ENCODE data around the gene CPAMD8.
"Not testable (repeated sequence)": the region's sequence is repeated elsewhere in the genome, so short reads cannot be mapped to it uniquely, and the experiment has no call there.

CPAMD8 gene

DNA sequence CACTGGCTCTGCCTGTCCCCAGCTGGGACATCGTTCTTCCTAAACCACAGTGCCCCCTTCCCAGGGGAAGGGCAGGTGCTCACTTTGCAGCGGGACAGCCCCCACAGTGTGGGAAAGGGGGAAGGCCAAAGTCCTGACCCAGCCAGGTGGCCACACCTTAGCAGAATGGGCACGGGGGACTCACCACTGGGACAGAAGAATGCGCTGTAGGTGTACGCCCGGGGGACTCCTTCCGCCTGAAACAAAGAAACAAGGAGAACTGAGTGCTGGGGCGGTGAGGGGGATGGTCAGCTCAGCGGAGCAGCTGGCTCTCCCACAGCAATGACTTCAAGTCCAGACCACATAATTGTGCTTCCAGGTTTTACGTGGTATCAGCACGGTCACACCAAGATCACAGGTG, 88.4 kb downstream of the CPAMD8 start:
- Histone ChIP-seq H3K9ac (no peak overlapping the region), H3K36me3 (peaks cover 0 to 43% (median 7%) of the 10 kb centered on the region in 11 experiments; a peak in 12 of 22 replicates), H3K9me3 (replicated peaks in 1 of 11) (peaks cover 35 to 55% (median 46%) of the 10 kb centered on the region in 11 experiments), H3K4me1 (no peaks in the 10 kb centered on the region), H3K27me3 (no peaks in the 10 kb centered on the region), H3K4me2 (no peak overlapping the region), H3K27ac (no peak overlapping the region), H3K4me3 (no peak overlapping the region), H4K20me1 (no peaks in the 10 kb centered on the region)
- no peak for TF ChIP-seq Cebpa-rat (IDR thresholded peaks at IDR 0.05)

DNA sequence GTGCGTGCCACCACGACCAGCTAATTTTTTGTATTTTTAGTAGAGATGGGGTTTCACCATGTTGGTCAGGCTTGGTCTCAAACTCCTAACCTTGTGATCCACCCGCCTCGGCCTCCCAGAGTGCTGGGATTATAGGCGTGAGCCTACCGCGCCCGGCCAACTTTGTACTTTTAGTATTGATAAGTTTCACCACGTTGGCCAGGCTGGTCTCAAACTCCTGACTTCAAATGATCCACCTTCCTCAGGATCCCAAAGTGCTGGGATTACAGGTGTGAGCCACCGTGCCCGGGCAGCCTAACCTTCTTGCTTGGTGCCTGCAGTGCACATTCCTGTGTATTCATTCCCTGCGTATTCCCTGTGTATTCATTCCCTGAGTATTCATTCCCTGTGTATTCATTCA, 88.8 kb downstream of the CPAMD8 start:
- not testable (repeated sequence) for H3K4me3 ChIP-seq, H3K4me1 ChIP-seq, H3K4me2 ChIP-seq, H3K27ac ChIP-seq, H4K20me1 ChIP-seq, H3K27me3 ChIP-seq, H3K9ac ChIP-seq
- peaks cover 0 to 43% (median 7%) of the 10 kb centered on the region in 11 experiments; a peak in 12 of 22 replicates for H3K36me3 ChIP-seq
- peaks cover 39 to 60% (median 50%) of the 10 kb centered on the region in 11 experiments for H3K9me3 ChIP-seq (replicated peaks in 1 of 11)

DNA sequence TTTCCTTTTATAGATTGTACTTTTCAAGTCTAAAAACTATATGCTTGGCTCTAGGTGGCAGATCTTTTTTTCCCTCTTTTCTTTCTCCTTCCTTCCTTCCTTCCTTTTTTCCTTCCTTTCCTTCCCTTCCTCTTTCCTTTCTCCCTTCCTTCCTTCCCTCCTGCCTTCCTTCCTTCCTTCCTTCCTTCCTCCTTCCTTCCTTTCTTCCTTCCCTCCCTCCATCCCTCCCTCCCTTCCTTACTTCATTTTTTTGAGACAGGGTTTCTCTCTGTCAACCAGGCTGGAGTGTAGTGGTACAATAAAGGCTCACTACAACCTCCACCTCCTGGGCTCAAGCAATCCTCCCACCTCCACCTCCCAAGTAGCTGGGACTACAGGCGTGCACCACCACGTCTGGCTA, 89.7 kb downstream of the CPAMD8 start:
- Histone ChIP-seq H3K27me3 (no peaks in the 10 kb centered on the region), H3K9ac (no peak overlapping the region), H3K4me2 (no peak overlapping the region), H4K20me1 (no peaks in the 10 kb centered on the region), H3K4me3 (no peak overlapping the region), H3K9me3 (replicated peaks in 1 of 11) (peaks cover 48 to 69% (median 58%) of the 10 kb centered on the region in 11 experiments), H3K36me3 (peaks cover 0 to 43% (median 7%) of the 10 kb centered on the region in 11 experiments; a peak in 12 of 22 replicates), H3K4me1 (no peaks in the 10 kb centered on the region), H3K27ac (no peak overlapping the region)
- no peak for TF ChIP-seq Cebpa-rat (IDR thresholded peaks at IDR 0.05)

DNA sequence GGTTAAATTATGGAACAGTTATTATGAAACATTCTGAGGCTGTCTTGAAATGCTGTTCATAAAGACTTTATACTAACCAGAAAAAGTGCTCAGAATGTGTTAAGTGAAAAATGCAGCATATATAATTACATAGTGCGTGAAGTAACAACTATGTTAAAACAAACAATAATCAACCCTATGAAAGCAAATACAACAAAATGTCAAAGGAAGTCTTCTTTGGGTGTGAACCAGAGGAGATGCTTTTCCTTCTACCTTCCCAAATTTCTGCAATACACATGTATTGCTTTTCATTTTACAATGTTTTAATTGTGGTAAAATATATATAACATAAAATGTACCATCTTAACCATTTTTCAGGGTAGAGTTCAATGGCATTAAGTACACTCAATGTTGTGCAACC, 92.1 kb downstream of the CPAMD8 start:
- no peaks in the 10 kb centered on the region for H4K20me1 ChIP-seq

DNA sequence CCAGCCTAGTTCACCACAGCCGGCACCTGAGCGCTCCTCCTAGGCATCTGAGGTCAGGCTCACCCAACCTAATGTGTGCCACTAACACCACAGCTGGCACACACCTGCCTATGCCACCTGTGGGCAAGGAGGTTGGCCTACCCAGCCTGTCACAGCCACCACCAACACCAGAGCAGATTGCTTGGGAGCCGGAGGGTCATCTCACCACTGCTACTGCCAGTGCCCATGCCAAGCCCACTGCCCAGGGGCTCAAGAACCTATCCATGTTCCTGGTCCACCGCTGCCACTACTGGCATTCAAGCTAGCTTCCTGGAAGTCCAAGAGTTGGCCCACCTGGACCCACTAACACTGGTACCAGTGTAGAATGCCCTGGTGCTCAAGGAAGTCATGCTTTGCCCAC, 95.3 kb downstream of the CPAMD8 start:
- H3K9ac ChIP-seq, result no peak overlapping the region
- H3K4me1 ChIP-seq, result no peaks in the 10 kb centered on the region
- no peaks in the 10 kb centered on the region for H3K27me3 ChIP-seq
- H3K9me3 ChIP-seq (replicated peaks in 1 of 11), result peaks cover 87 to 100% (median 96%) of the 10 kb centered on the region in 11 experiments
- no peaks in the 10 kb centered on the region for H4K20me1 ChIP-seq
- no peak overlapping the region for H3K4me3 ChIP-seq
- no peak overlapping the region for H3K27ac ChIP-seq
- H3K4me2 ChIP-seq, result no peak overlapping the region
- TF ChIP-seq Cebpa-rat (IDR thresholded peaks at IDR 0.05), result no peak
- H3K36me3 ChIP-seq, result peaks cover 0 to 70% (median 15%) of the 10 kb centered on the region in 11 experiments; a peak in 12 of 22 replicates

More for the DNA sequence above, 92.1 kb downstream of the CPAMD8 start:
- H3K9me3 ChIP-seq (replicated peaks in 1 of 11), result peaks cover 68 to 91% (median 79%) of the 10 kb centered on the region in 11 experiments
- no peak overlapping the region for H3K27ac ChIP-seq
- H3K36me3 ChIP-seq, result peaks cover 0 to 53% (median 7%) of the 10 kb centered on the region in 11 experiments; a peak in 12 of 22 replicates
- no peak overlapping the region for H3K9ac ChIP-seq
- no peaks in the 10 kb centered on the region for H3K4me1 ChIP-seq
- H3K27me3 ChIP-seq, result no peaks in the 10 kb centered on the region
- no peak for TF ChIP-seq Cebpa-rat (IDR thresholded peaks at IDR 0.05)
- no peak overlapping the region for H3K4me3 ChIP-seq
- no peak overlapping the region for H3K4me2 ChIP-seq

DNA sequence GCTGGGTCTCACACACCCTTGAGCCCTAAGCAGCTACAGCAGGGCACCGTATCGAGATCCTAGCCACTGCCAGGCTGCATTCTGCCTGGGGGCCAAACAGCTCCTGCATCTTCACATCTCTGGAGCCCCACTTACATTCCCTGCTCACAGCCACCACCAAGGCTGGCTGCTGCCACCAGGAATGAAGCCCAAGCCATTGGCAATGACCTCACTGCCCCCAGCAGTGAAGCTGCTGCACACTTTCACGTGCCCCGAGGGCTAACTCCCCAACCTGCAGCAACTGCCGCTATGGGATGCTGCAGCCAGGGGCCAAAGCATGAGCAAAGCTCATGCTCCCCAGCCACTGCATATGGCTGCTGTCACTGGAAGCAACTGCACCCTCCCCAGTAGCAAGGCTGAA, 95.9 kb downstream of the CPAMD8 start:
- no peak overlapping the region for H3K9ac ChIP-seq
- H3K9me3 ChIP-seq (replicated peaks in 1 of 11), result peaks cover 87 to 100% (median 96%) of the 10 kb centered on the region in 11 experiments

DNA sequence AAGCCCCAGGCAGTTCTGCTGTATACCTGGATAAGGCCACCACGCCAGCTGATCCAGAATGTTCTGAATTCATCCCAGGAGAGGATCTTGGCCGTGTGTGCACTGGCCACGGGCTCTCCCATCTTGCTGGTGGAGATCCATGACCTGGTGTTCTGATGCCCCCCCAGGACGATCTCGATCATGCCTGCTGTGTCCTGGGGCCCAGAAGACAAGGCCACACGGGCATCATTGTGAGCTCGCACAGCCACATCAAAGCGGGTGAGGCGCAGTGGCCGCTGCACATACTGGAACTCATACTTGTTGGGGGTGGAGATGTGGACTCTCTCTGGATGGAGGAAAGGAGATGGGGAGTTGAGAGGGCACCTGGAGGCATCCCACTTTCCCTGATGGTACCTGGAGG, 97.7 kb downstream of the CPAMD8 start:
- H4K20me1 ChIP-seq, result no peaks in the 10 kb centered on the region
- peaks cover 0 to 65% (median 15%) of the 10 kb centered on the region in 11 experiments; a peak in 11 of 22 replicates for H3K36me3 ChIP-seq
- no peak overlapping the region for H3K9ac ChIP-seq
- H3K4me1 ChIP-seq, result no peaks in the 10 kb centered on the region
- no peaks in the 10 kb centered on the region for H3K27me3 ChIP-seq
- TF ChIP-seq Cebpa-rat (IDR thresholded peaks at IDR 0.05), result no peak
- H3K27ac ChIP-seq, result no peak overlapping the region
- H3K4me2 ChIP-seq, result no peak overlapping the region
- H3K9me3 ChIP-seq (replicated peaks in 1 of 11), result peaks cover 76 to 92% (median 88%) of the 10 kb centered on the region in 11 experiments
- no peak overlapping the region for H3K4me3 ChIP-seq

More for the DNA sequence above, 95.9 kb downstream of the CPAMD8 start:
- H3K4me2 ChIP-seq, result no peak overlapping the region
- no peak overlapping the region for H3K4me3 ChIP-seq
- no peak for TF ChIP-seq Cebpa-rat (IDR thresholded peaks at IDR 0.05)
- H3K36me3 ChIP-seq, result peaks cover 0 to 65% (median 15%) of the 10 kb centered on the region in 11 experiments; a peak in 12 of 22 replicates
- no peaks in the 10 kb centered on the region for H3K27me3 ChIP-seq
- no peaks in the 10 kb centered on the region for H4K20me1 ChIP-seq
- no peak overlapping the region for H3K27ac ChIP-seq
- H3K4me1 ChIP-seq, result no peaks in the 10 kb centered on the region

DNA sequence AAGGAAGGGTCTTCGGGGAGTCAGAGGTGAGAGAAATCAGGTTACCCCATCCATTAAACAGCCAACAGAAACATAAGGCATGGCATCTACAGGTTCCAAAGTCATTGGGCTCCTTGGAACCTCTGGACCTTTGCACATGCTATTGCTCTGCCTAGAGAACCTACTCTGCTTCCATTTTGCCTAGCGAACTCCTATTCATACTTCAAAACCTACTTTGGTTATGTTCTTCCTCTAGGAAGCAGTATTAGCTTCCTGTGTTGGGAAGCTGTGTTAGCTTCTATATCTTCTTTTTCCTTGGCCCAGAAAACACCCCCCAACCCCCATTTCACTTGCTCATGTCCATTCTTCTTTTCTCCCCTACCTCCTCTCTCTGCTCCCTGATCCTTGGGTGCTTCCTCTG, 98.3 kb downstream of the CPAMD8 start:
- Histone ChIP-seq H3K27me3 (no peaks in the 10 kb centered on the region), H3K4me3 (no peak overlapping the region), H3K9ac (no peak overlapping the region), H4K20me1 (no peaks in the 10 kb centered on the region), H3K4me2 (no peak overlapping the region), H3K27ac (no peak overlapping the region), H3K4me1 (no peaks in the 10 kb centered on the region), H3K36me3 (peaks cover 0 to 65% (median 15%) of the 10 kb centered on the region in 11 experiments; a peak in 11 of 22 replicates), H3K9me3 (replicated peaks in 1 of 11) (peaks cover 70 to 86% (median 83%) of the 10 kb centered on the region in 11 experiments)
- no peak for TF ChIP-seq Cebpa-rat (IDR thresholded peaks at IDR 0.05)

DNA sequence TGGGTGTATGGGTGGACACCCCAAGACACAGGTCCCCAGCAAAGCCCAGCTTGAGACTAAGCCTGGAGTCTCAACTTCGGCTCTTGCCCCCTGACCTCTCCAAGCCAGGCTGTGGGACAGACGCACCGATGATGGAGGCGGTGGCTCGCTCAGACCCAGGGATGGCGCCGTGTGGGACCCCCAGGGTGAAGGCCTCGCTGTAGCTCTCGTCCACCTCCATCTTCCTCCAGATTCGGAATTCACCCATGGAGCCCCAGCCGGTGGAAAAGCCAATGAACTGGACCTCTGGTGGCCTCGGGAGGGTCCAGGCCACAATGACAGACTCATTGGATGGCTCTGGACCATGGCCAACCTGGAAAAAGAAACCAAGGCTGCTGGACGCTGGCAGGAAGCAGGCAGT, 98.7 kb downstream of the CPAMD8 start:
- Histone ChIP-seq H3K27ac (no peak overlapping the region), H3K9ac (no peak overlapping the region), H3K4me2 (no peak overlapping the region), H3K27me3 (no peaks in the 10 kb centered on the region), H3K4me1 (no peaks in the 10 kb centered on the region), H3K9me3 (replicated peaks in 1 of 11) (peaks cover 67 to 81% (median 78%) of the 10 kb centered on the region in 11 experiments), H3K36me3 (peaks cover 0 to 70% (median 15%) of the 10 kb centered on the region in 11 experiments; a peak in 11 of 22 replicates), H4K20me1 (no peaks in the 10 kb centered on the region), H3K4me3 (no peak overlapping the region)
- TF ChIP-seq Cebpa-rat (IDR thresholded peaks at IDR 0.05), result no peak

DNA sequence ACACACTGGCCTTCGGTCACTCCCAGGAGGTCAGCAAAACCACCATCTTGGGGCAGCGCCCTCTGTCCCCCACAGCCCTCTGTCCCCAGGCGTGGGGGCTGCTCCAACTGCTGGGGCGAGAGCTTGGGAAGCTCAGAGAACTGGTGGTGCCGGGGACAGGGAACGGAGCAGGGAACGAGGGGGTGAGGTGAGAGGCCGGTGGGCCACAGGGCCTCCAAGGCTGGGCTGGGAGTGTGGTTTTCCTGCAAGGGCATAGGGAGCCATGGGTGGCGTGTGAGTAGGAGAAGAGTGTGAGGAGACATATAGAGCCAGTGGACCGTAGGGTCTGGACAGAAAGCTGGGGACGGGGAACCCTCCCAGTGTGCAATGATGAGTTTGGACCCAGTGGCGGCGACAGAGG, 103.7 kb downstream of the CPAMD8 start:
- Histone ChIP-seq H3K4me2 (no peak overlapping the region), H4K20me1 (no peaks in the 10 kb centered on the region), H3K27me3 (no peaks in the 10 kb centered on the region), H3K27ac (no peak overlapping the region; a peak in 1 of 22 replicates), H3K4me1 (no peaks in the 10 kb centered on the region), H3K9ac (no peak overlapping the region), H3K4me3 (no peak overlapping the region), H3K36me3 (peaks cover 0 to 72% (median 4%) of the 10 kb centered on the region in 11 experiments; a peak in 10 of 22 replicates), H3K9me3 (replicated peaks in 1 of 11) (peaks cover 38 to 53% (median 41%) of the 10 kb centered on the region in 11 experiments)
- TF ChIP-seq Cebpa-rat (IDR thresholded peaks at IDR 0.05), result no peak

Data from BLaER1 treated with 17β-estradiol and CSF1 and Interleukin-3, amounts not matched to agents 10 nM and 100 nM (cell line).